CD4-positive, alpha-beta T cell treated with Interferon alpha-2 for 1 hour (primary cell): ENCODE data around the gene DDX50.
A peak's percentile ranks its signal among the peaks of the same experiment; 100 is the strongest.

Experiments used
- DNase-seq, 2 donors: peaks; one replicate each; pipeline ENCODE4 v3.0.0-alpha.2; 2020 to 2022

The DDX50 gene

DNA sequence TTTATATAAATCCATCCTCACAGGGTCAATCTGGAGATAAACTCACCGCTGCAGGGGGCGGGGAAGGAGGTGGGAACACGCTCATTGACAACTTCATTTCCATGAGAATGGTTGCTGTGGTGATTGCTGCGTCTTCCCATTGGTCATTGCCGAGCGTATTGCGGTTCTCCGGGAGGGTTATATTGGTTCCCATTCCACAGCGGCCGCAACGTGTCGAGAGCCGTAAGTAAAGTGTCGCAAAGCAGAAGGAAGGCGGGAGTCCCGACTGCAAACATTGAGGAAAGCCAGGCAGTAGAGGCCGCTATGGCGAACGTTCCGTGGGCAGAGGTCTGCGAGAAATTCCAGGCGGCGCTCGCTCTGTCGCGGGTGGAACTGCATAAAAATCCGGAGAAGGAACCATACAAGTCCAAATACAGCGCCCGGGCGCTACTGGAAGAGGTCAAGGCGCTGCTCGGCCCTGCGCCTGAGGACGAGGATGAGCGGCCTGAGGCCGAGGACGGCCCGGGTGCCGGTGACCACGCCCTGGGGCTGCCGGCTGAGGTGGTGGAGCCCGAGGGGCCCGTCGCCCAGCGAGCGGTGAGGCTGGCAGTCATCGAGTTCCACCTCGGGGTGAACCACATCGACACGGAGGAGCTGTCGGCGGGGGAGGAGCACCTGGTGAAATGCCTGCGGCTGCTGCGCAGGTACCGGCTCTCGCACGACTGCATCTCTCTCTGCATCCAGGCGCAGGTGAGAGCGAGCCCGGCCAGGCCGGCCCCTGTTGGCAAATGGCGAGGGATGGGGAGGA lies 87.6 kb downstream of the DDX50 start, which contains the start of gene KIFBP:
Gene KIFBP (plus strand): TSS at position 274 of the 787 bp plus-strand sequence. CDS start 30 bp downstream, at position 304.
- peak; percentile 86 to 89 for DNase-seq

DNA sequence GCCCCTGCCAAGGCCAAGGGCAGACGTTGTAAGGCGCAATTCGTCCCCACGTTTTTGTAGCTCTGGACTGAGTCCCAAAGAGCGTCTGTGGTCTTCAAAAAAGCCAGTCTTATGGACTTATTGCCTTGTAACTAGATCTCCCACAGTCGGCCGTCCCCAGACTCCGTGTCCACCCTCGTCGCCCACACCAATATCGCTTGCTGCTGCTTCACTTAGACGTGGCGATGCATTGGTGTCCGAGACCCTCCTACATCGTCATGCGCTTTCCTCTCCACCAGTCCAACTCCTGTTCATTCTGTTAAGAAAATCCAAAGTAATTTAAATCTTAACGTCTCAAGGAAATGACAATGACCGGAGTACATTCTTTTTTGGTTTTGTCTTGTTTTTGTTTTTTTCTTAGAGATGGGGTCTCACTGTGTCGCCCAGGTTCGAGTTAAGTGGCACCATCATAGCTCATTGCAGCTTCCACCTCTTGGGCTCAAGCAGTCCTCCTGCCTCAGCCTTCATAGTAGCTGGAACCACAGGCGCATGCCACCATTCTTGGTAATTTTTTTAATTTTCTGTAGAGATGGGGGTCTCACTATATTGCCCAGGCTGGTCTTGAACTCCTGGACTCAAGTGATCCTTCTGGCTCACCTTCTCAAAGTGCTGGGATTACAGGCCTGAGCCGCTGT lies 88.3 kb downstream of the DDX50 start:
- no peak for DNase-seq

DNA sequence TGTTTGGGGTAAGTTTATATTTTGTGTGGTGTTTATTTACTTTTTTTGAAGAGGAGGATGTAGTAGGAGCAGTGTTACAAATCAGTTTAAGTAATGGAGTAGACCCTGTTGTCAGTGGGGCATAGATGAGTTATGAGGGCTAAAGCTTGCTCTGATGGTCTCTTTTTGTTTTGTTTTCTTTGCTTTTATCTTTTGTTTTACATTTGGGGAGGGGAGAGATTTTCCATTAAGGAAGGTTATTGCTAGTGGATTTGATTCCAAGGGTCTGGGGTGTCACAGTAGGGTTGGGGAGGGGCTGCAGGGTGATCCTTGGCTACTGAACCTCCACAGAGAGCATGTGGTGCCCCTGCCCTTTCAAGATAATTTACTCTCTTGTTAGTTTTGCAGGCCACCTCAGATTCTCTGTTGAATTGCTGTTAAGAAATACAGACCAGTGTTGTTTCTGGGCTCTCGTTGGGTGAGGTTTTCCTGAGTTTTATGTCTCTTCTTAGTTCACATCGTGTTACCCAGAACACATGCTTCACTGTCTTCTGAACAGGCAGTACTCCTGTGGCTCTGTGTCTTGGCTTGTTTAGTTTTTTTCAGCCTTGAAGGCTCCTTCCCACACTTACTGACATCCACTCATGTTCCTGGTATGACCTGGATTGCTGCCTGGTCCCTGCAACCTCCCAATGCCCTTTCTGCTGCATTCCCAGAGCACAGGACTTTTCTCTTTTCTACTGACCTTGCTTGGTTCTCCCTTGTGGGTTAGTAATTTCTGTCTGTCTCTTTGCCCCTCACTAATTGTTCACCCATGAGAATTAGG lies 91.7 kb downstream of the DDX50 start:
- no peak for DNase-seq
